ENCODE results near the gene FGF1.

The FGF1 gene

GRCh38 chr5:142615948-142616347 lies 69.9 kb downstream of the FGF1 start:
- DNase-seq (ENCODE audit: insufficient read length, low spot score) (no peak), FAIRE-seq (no peak)
- TF ChIP-seq, protein P1, sequence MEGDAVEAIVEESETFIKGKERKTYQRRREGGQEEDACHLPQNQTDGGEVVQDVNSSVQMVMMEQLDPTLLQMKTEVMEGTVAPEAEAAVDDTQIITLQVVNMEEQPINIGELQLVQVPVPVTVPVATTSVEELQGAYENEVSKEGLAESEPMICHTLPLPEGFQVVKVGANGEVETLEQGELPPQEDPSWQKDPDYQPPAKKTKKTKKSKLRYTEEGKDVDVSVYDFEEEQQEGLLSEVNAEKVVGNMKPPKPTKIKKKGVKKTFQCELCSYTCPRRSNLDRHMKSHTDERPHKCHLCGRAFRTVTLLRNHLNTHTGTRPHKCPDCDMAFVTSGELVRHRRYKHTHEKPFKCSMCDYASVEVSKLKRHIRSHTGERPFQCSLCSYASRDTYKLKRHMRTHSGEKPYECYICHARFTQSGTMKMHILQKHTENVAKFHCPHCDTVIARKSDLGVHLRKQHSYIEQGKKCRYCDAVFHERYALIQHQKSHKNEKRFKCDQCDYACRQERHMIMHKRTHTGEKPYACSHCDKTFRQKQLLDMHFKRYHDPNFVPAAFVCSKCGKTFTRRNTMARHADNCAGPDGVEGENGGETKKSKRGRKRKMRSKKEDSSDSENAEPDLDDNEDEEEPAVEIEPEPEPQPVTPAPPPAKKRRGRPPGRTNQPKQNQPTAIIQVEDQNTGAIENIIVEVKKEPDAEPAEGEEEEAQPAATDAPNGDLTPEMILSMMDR (IDR thresholded peaks at IDR 0.05; ENCODE audit: insufficient read depth, missing control alignments), result no peak

DNA sequence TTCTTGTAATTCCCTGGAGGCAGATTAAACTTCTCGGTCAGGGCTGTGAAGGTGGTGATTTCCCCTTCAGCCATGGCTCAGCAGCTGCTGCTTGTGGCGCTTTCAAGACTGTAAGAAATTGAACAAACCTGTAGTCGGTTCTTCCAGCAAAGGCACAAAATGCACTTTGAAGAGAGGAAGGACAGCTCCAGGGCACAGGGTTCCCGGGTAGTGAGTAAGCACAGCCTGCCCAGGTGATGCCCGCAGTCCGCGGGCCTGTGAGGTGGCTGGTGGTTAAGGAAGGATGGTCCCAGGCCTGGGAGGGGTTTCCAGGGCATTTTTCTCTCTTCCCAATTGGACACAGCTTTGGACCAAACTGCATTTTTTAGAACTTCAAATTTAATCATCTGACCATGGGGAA lies 71.8 kb downstream of the FGF1 start:
- FAIRE-seq, result no peak
- TF ChIP-seq, protein P1 (IDR thresholded peaks at IDR 0.05; ENCODE audit: insufficient read depth, missing control alignments), result no peak
- DNase-seq (ENCODE audit: insufficient read length, low spot score), result no peak

GRCh38 chr5:142613271-142613671 lies 72.6 kb downstream of the FGF1 start:
- no peak for FAIRE-seq
- TF ChIP-seq, protein P1 (IDR thresholded peaks at IDR 0.05; ENCODE audit: insufficient read depth, missing control alignments), result no peak
- no peak for DNase-seq (ENCODE audit: insufficient read length, low spot score)

DNA sequence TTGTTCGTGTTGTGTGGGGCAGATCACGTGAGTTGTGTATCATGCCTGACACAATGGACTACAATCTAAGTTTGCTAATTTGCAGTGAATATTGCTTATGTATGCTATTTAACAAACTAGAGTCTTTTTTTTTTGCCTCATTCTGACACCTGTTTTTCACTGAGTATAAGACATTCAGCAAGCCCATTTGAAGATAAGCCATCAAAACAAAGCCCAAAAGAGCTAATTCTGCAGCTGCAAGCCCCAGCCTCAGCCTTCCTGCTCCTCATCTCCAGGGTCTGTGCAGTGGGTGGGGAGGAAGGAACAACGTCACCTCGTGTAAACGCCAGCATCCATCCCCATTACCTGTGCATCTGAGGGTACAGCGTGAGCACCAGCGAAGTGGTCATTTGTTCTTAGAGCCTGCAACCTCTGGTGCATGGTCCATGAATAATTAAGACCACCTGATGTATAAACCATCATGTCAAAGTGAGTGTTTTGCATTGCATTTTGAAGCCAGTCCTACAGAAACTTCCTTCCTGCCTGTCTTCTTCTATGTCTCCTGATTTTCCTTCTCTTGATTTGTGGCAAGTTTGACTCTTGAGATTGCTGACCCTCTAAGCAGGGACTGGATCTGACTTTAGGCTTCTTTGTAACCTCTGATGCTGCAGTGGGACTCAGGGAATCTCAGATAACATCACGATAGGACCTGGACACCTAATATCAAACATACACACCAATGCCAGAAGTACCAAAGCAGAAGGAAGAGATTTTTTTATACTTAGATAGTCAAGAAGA lies 73.2 kb downstream of the FGF1 start:
- FAIRE-seq (no peak), DNase-seq (ENCODE audit: insufficient read length, low spot score) (no peak)
- TF ChIP-seq, protein P1 (IDR thresholded peaks at IDR 0.05; ENCODE audit: insufficient read depth, missing control alignments), result no peak

- FAIRE-seq (no peak), DNase-seq (ENCODE audit: insufficient read length, low spot score) (no peak)
- TF ChIP-seq, protein P1 (IDR thresholded peaks at IDR 0.05; ENCODE audit: insufficient read depth, missing control alignments), result peak; percentile 89
Observed at GRCh38 chr5:142611154-142611553, 74.7 kb downstream of the FGF1 start.

- TF ChIP-seq, protein P1 (IDR thresholded peaks at IDR 0.05; ENCODE audit: insufficient read depth, missing control alignments), result no peak
- DNase-seq (ENCODE audit: insufficient read length, low spot score) (no peak), FAIRE-seq (no peak)
Observed at GRCh38 chr5:142610176-142611001, 75.5 kb downstream of the FGF1 start.

- FAIRE-seq (no peak), DNase-seq (ENCODE audit: insufficient read length, low spot score) (no peak)
- TF ChIP-seq, protein P1 (IDR thresholded peaks at IDR 0.05; ENCODE audit: insufficient read depth, missing control alignments), result no peak
Observed at GRCh38 chr5:142609142-142609541, 76.7 kb downstream of the FGF1 start.

Data from D721Med (cell line).